Esophagus mucosa (tissue), 1 donor: ENCODE results near the gene MRPL39. TPM values are rescaled to one million over a fixed set of nuclear protein-coding genes. Genes with fewer than 3 reads are reported as not detected.
"Not testable (repeated sequence)": the region's sequence is repeated elsewhere in the genome, so short reads cannot be mapped to it uniquely, and the experiment has no call there.

ENCODE experiments used
- ATAC-seq: fragments of 200-7000 bp; cut with Tn5 transposase; one replicate; pipeline ENCODE4 v1.9.1; 2020
- total RNA-seq: library from RNA; stranded (reverse); gene quantifications from one replicate; pipeline ENCODE4 v1.2.4, GENCODE V29; 2023
- donor health status: DM: yes; HTN: yes; CAD: no.

MRPL39 gene
- total RNA-seq, result 29.8 TPM

DNA sequence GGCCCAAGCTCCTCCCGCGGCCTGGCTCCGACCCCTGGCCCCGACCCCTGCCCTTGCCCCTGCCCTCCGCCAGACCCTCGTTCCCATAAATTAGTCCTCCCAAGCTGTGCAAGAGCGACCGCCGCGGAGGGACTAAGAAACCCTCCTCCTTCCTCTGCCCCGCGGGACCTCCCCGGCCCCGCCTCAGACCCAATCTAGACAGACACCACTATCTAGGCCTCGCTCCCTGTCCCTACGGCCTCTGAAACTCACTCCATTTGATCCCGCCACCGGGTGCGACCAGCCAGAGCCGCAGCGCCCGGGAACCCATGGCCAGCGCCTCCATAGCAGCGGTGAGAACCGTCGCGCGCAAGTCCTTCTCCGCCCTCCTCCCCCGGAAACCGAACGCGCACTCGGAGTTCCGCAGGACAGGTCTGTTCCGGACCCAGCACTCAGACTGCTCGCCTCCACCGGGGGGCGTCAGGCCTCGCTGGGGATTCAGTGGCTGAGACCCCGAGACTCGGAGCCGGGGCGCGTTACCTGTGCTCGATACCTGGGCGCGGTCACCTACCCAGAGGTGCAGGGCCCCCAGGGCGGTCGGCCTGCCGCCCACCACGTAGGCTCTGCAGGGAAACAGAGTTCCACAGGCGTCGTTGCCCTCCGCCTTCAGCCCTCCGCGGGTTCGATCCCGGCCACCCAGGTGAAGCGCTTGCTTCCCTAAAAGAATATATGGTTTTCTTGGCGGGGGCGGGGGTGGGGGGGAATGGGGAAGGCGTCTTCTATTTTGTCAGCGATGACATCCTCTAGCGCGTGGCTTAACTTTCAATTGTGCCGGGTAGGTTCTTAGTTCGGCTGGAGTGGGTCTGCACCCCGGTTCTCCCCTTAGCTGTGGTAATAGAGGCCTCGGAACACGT lies at the start of gene MRPL39:
Gene MRPL39, minus strand, starts transcription at position 331 of the 893 bp plus-strand sequence. Its CDS starts 6 bp downstream, at position 325.
- peak; percentile 96 for ATAC-seq

DNA sequence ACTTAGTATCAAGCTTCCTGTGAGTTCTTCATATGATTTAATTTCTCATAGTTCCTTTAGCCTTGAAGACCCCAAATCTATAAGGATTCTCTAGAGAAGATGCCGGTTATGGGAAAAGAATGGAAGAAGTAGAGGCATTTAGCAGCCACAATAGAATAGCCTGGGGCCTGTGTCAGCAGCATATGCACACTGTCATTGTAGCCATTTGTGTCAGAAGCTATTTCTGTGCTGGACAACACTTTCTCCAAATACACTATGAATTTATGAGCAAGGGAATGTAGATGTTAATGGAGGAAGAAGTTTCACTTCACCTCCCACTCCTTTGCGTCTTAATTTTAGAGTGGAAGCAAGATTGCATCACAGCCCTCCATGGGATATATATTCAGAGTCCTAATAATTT lies 49.1 kb upstream of the MRPL39 start:
- no peak for ATAC-seq

GRCh38 chr21:25649146-25649545 lies 41.9 kb upstream of the MRPL39 start:
- no peak for ATAC-seq

GRCh38 chr21:25647647-25648046 lies 40.4 kb upstream of the MRPL39 start:
- ATAC-seq, result no peak

- no peak for ATAC-seq
Measured at GRCh38 chr21:25646474-25646873, 39.2 kb upstream of the MRPL39 start.

DNA sequence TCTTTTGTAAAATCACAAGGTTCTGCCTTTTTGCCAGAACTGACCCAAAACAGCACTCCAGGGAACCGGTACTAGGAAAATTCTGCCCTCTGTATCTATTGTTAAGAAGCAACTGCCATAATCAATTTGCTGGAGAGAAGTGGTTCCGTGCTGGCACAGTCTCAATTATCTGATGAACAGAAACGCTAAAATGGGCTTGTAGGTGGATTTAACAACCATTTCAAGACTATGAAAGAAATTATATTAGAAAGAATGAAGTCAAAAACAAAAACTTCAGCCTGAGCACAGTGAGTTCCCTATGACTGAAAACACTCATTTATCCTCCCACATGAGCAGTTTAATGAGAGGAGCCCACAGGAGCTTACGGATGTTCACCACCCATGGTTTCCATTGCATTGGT lies 36.2 kb upstream of the MRPL39 start:
- no peak for ATAC-seq

GRCh38 chr21:25640943-25641292 lies 33.6 kb upstream of the MRPL39 start:
- ATAC-seq, result no peak

DNA sequence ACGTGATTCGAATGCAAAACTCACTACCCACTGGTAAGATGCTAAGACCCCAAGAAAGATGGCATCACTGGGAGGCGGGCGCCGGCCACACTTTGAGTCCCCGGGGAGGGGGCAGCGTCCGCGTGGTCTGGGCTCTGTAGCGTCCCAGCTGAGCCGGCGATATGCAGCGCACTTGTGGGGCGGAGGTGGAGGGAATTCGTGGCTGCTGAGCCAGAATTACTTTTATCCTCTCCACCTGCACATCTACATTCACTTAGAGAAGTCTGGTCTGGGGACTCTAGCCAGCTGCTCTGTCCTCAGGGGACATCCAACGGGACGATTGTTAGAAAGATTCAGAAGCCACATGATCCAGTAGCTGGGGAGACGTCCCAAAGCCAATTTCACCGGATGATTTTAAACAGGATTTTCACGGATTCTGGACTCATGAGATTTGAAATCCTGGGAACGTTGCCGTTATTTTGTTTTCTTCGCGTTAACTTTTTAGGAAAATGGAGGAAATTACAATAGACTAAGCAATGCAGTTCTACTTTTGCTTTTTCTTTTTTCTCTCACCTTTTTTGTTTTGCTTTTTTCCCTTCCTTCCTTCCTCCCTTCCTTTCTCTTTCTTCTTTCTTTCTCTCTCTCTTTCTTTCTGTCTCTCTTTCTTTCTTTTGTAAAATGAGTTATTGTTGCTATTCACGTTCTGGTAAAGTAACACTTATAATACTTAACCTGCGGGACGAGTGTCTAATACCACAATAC lies 33.1 kb upstream of the MRPL39 start:
- peak; percentile 45 for ATAC-seq

DNA sequence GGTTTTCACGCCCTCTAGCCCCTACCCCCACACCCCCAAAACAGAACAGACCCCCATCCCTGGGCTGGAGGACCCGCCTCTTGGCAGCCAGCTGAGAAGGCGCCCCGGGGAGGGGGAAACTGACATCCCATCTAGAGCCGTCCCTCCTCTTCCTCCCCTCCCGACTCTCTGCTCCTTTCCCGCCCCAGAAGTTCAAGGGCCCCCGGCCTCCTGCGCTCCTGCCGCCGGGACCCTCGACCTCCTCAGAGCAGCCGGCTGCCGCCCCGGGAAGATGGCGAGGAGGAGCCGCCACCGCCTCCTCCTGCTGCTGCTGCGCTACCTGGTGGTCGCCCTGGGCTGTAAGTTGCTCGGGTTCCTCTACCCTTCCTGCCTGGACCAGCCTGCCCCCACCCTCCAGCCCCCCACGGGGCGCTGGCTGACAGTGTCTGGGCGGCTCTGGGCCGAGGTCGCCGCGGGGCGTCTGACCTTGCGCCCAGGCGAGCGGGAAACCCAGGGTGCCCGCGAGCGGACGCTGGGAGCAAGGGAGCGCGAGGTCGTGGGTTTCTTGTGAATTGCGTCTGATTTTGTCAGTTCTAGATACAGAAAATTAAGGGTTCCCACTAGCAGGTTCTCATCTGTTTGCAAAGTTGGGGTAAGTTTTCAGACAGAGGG lies 32.4 kb upstream of the MRPL39 start:
- ATAC-seq, result peak; percentile 58

DNA sequence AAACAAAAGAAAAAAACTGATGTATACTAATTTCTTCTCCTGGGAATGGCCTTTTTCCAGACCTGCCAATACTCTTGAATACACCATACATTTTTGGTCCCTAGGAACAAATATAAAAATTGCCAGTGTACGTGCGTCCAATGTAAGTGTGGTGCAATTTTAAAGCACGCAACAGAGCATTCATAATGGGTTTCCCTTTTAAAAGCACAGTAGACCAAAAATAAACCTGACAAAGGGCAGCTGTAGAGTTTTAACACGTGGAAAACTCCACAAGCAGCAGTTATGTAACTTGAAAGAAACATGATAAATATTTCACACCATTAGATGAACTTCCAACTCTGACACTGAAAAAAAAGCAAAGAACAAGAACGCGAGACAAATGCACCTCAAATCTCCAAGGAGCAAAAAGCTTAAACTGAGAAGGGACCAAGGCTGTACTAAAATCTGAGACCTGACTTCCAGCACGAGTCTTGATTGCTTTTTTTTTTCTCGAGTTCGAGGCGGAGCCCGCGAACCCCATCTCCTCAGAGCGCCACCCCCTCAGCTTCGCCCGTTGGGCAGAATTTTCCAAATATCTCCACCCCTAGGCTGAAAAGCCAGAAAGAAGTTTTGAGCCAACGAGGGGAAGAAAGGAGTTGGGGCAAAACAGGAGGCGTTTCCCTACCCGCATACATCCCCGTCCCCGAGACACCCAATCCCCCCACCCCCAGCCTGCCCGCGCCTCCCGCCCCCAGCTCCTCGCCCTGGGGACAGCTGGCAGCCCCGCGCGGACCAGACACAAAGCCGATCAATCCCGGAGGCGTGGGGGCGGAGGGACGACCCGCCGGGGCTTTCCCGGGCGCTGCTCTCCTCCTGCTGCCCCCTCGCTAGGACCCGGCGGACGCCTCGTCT lies 31.6 kb upstream of the MRPL39 start, which contains the start of gene JAM2:
Gene JAM2, plus strand, starts transcription at position 599 of the 891 bp plus-strand sequence. CDS start 564 bp downstream, outside the sequence.
- peak; percentile 46 for ATAC-seq

DNA sequence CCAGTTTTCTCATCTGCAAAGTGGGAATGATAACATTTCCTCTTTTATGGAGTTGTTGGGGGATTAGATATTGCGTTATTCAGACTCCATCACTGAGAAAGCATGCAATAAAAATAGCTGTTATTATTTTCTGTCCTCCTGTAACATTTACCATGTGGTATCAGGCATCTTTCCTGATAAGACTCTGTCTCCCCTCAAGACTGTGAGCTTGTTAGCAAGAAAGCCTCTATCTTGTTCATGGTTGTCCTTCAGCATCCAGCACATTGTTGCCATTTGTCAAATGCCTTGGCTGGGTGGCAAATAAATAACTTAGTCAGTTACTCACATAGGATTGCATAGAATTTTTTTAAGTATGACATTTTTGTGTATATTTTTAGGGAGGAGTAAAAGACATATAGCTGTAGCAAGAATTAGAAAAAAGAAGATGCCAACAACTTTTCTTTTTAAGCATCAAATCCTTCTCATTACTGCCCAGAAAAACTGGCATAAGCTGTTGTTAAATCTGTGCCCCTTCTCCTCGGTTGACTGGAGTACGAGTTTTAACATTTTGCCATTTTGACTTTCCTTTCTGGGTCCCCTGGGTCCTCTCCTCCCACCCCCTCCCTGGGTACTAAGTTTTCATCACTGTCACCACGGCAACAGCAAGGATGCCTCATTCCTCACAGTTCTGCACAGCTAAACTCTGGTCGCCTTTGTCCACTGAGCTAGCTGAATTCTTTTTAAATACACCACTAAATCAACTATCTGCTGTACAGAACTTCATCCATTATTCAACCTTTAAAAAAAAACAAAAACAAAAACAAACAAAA lies 30.8 kb upstream of the MRPL39 start:
- no peak for ATAC-seq

- ATAC-seq, result no peak
Measured at GRCh38 chr21:25636727-25637126, 29.4 kb upstream of the MRPL39 start.

DNA sequence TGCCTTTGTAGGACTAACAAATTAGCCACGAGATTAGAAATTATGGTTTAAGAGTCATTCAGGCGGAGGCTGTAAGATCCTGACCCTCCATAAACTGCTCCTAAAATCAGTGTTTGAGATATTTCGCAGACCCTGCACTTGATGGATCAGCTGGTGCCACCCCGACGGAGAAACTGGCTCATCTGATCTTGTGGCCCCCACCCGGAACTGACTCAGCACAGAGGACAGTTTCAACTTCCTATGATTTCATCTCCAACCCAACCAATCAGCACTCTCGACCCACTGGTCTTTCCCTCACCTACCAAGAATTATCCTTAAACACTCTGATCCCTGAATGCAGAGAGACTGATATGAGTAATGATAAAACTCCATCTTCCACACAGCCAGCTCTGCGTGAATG lies 28.0 kb upstream of the MRPL39 start:
- ATAC-seq, result no peak

GRCh38 chr21:25632296-25632695 lies 25.0 kb upstream of the MRPL39 start:
- no peak for ATAC-seq

DNA sequence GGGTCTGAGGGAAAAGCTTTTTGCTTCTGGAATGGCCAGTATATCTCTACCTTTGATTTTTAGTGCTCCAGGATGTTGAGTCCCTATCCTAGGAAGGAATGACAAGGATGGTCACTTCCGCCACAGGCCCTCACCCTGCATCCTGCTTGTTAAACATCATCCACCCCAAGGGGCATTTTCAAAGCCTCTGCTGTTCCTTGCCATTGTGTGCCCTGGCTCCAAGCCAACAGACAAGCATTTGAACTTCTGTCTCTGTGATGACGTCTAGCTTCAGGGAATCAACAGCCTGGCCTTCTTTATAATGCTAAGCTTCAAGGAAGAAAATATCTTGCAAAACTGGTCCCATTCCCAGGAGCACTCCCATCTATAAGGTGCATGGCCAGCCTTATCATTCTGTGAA lies 19.5 kb upstream of the MRPL39 start:
- peak; percentile 35 for ATAC-seq

GRCh38 chr21:25625776-25626555 lies 18.7 kb upstream of the MRPL39 start:
- ATAC-seq, result not testable (repeated sequence)

DNA sequence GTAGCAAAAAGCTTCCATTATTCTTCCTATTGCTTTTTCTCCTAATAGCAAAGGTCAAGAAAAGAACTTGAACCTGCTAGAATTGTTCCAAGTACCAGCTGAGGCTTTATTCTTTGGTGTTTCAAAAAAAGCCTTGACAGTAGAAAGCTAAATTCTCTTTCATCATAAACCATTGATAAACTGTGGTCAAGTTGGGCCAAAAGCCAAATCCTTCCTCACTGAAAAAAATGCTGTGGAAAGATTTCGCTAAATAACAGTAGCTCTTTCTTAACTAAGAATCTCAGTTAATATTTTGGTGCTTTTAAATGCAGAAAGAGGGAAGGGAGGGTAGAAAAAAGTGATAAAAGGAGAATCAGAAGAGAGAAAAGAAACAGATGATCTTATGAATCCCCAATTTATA lies 17.8 kb upstream of the MRPL39 start:
- ATAC-seq, result no peak

- ATAC-seq, result no peak
Measured at GRCh38 chr21:25624511-25624910, 17.2 kb upstream of the MRPL39 start.

- ATAC-seq, result no peak
Measured at GRCh38 chr21:25619198-25619597, 11.9 kb upstream of the MRPL39 start.

- ATAC-seq, result no peak
Measured at GRCh38 chr21:25615880-25616279, 8.6 kb upstream of the MRPL39 start.
